Non-pigmented ciliary epithelial cell (primary cell): ENCODE results near the gene PSMG1.
"Not testable (repeated sequence)": the region's sequence is repeated elsewhere in the genome, so short reads cannot be mapped to it uniquely, and the experiment has no call there.

Source experiments
- DNase-seq: peaks from one replicate; pipeline ENCODE4 v3.0.0-alpha.2; 2010; ENCODE audit warnings: low read depth

PSMG1 gene

GRCh38 chr21:39183272-39184049 lies at the start of gene PSMG1:
TSS of gene PSMG1 (minus strand) at chr21:39183451. CDS start at chr21:39183385, 66 bp downstream.
- peak; percentile 70 for DNase-seq

GRCh38 chr21:39232861-39233291 lies 49.6 kb upstream of the PSMG1 start:
- DNase-seq: no peak

GRCh38 chr21:39224930-39225329 lies 41.7 kb upstream of the PSMG1 start:
- DNase-seq: no peak

- DNase-seq: no peak
Measured at GRCh38 chr21:39221997-39222486, 38.8 kb upstream of the PSMG1 start.

- DNase-seq: no peak
Measured at GRCh38 chr21:39221282-39221996, 38.2 kb upstream of the PSMG1 start.

GRCh38 chr21:39220875-39221274 lies 37.6 kb upstream of the PSMG1 start:
- not testable (repeated sequence) for DNase-seq

- no peak for DNase-seq
Measured at GRCh38 chr21:39220150-39220549, 36.9 kb upstream of the PSMG1 start.

- no peak for DNase-seq
Measured at GRCh38 chr21:39218082-39218409, 34.8 kb upstream of the PSMG1 start.

GRCh38 chr21:39217356-39218081 lies 34.3 kb upstream of the PSMG1 start:
- DNase-seq: no peak

GRCh38 chr21:39216290-39216689 lies 33.0 kb upstream of the PSMG1 start:
- DNase-seq: no peak

- no peak for DNase-seq
Measured at GRCh38 chr21:39215078-39215477, 31.8 kb upstream of the PSMG1 start.

GRCh38 chr21:39209334-39209688 lies 26.1 kb upstream of the PSMG1 start:
- no peak for DNase-seq

- DNase-seq: no peak
Measured at GRCh38 chr21:39208624-39209333, 25.5 kb upstream of the PSMG1 start.

- no peak for DNase-seq
Measured at GRCh38 chr21:39204134-39204533, 20.9 kb upstream of the PSMG1 start.

- no peak for DNase-seq
Measured at GRCh38 chr21:39198800-39199199, 15.5 kb upstream of the PSMG1 start.

GRCh38 chr21:39197448-39198233 lies 14.4 kb upstream of the PSMG1 start:
- DNase-seq: no peak

- no peak for DNase-seq
Measured at GRCh38 chr21:39196838-39197237, 13.6 kb upstream of the PSMG1 start.

GRCh38 chr21:39196310-39196709 lies 13.1 kb upstream of the PSMG1 start:
- DNase-seq: no peak

- DNase-seq: no peak
Measured at GRCh38 chr21:39193380-39193779, 10.1 kb upstream of the PSMG1 start.

- no peak for DNase-seq
Measured at GRCh38 chr21:39189857-39190604, 6.8 kb upstream of the PSMG1 start.
